Stimulated activated CD4-positive, alpha-beta T cell treated with anti-CD3 and anti-CD28 coated beads, Interleukin-1b, Interleukin-23, amount 100 ng/mL, for 1 hour (primary cell): Measurements from ENCODE around the gene SHISA6.

Source experiments
- DNase-seq, 2 donors: peaks; one replicate each; pipeline ENCODE4 v3.0.0-alpha.2; 2020; ENCODE audit warnings: low read depth in 2 of 2

Gene SHISA6

GRCh38 chr17:11458279-11458678 is 217.3 kb downstream of the SHISA6 start:
- no peak for DNase-seq

- DNase-seq, result no peak
Measured at GRCh38 chr17:11459861-11460331, 218.9 kb downstream of the SHISA6 start.

- no peak for DNase-seq
Measured at GRCh38 chr17:11461993-11462548, 221.1 kb downstream of the SHISA6 start.

GRCh38 chr17:11467639-11468038 is 226.6 kb downstream of the SHISA6 start:
- DNase-seq, result no peak

- no peak for DNase-seq
Measured at GRCh38 chr17:11485336-11486100, 244.5 kb downstream of the SHISA6 start.

- no peak for DNase-seq
Measured at GRCh38 chr17:11486101-11486867, 245.3 kb downstream of the SHISA6 start.

- DNase-seq, result no peak
Measured at GRCh38 chr17:11486868-11487310, 245.9 kb downstream of the SHISA6 start.

- no peak for DNase-seq
Measured at GRCh38 chr17:11487469-11487868, 246.5 kb downstream of the SHISA6 start.

- DNase-seq, result no peak
Measured at GRCh38 chr17:11488407-11488806, 247.4 kb downstream of the SHISA6 start.

GRCh38 chr17:11490171-11490755 is 249.2 kb downstream of the SHISA6 start:
- DNase-seq, result no peak

GRCh38 chr17:11492511-11492910 is 251.5 kb downstream of the SHISA6 start:
- no peak for DNase-seq

GRCh38 chr17:11493936-11494335 is 252.9 kb downstream of the SHISA6 start:
- no peak for DNase-seq

- DNase-seq, result no peak
Measured at GRCh38 chr17:11495613-11496012, 254.6 kb downstream of the SHISA6 start.

- no peak for DNase-seq
Measured at GRCh38 chr17:11499881-11500280, 258.9 kb downstream of the SHISA6 start.

- no peak for DNase-seq
Measured at GRCh38 chr17:11503308-11504035, 262.5 kb downstream of the SHISA6 start.

GRCh38 chr17:11506635-11507034 is 265.6 kb downstream of the SHISA6 start:
- DNase-seq, result no peak

- no peak for DNase-seq
Measured at GRCh38 chr17:11511696-11512095, 270.7 kb downstream of the SHISA6 start.

GRCh38 chr17:11514565-11514964 is 273.6 kb downstream of the SHISA6 start:
- no peak for DNase-seq

GRCh38 chr17:11514981-11515680 is 274.1 kb downstream of the SHISA6 start:
- no peak for DNase-seq

- DNase-seq, result no peak
Measured at GRCh38 chr17:11515901-11516300, 274.9 kb downstream of the SHISA6 start.

- no peak for DNase-seq
Measured at GRCh38 chr17:11535231-11535630, 294.2 kb downstream of the SHISA6 start.
